RWPE2 (cell line): ENCODE results near the gene GNAQ.

Source experiments
- ATAC-seq: fragments of 200-7000 bp; cut with Tn5 transposase; 3 replicates; pipeline ENCODE4 v1.9.1; 2021; ENCODE audit warnings: low read depth
- DNase-seq: peaks from one replicate; pipeline ENCODE4 v3.0.0-alpha.2; 2020; ENCODE audit warnings: low spot score
- H3K27ac ChIP-seq: fragments of 450-650 bp; 2 replicates; pipeline ENCODE4 v1.5.1; 2017; ENCODE audit warnings: mild to moderate bottlenecking; ENCODE audit not compliant: poor library complexity, severe bottlenecking
- H3K27me3 ChIP-seq: fragments of 250-450 bp; sonication (Bioruptor Pico); 2 replicates; pipeline ENCODE4 v1.5.1; 2021; ENCODE audit warnings: mild to moderate bottlenecking, moderate library complexity; ENCODE audit not compliant: insufficient read depth, poor library complexity, severe bottlenecking
- H3K36me3 ChIP-seq: fragments of 250-450 bp; sonication (Bioruptor Pico); 2 replicates; pipeline ENCODE4 v1.5.1; 2020; ENCODE audit warnings: low read depth, mild to moderate bottlenecking, moderate library complexity
- H3K4me1 ChIP-seq: fragments of 250-450 bp; sonication (Bioruptor Pico); 2 replicates; pipeline ENCODE4 v1.5.1; 2021; ENCODE audit warnings: mild to moderate bottlenecking, moderate library complexity; ENCODE audit not compliant: insufficient read depth, poor library complexity, severe bottlenecking
- H3K4me3 ChIP-seq: fragments of 250-450 bp; sonication (Bioruptor Pico); 2 replicates; pipeline ENCODE4 v1.5.1; 2021; ENCODE audit warnings: mild to moderate bottlenecking, moderate library complexity; ENCODE audit not compliant: severe bottlenecking
- H3K9me3 ChIP-seq: fragments of 250-450 bp; sonication (Bioruptor Pico); 2 replicates; pipeline ENCODE4 v1.5.1; 2021; ENCODE audit warnings: mild to moderate bottlenecking, moderate library complexity; ENCODE audit not compliant: severe bottlenecking
- CTCF ChIP-seq: fragments of 450-650 bp; IDR thresholded peaks from one replicate; pipeline ENCODE4 v1.5.1; 2017; ENCODE audit warnings: mild to moderate bottlenecking, moderate library complexity; ENCODE audit not compliant: poor library complexity, severe bottlenecking

Gene GNAQ

GRCh38 chr9:77829420-77829819 lies 202.2 kb downstream of the GNAQ start:
- Histone ChIP-seq H3K27me3 (no peaks in the 10 kb centered on the region), H3K36me3 (no peaks in the 10 kb centered on the region)
- ATAC-seq = no peak

GRCh38 chr9:77827104-77827784 lies 204.4 kb downstream of the GNAQ start:
- H3K4me3 ChIP-seq = no peak overlapping the region
- no peak for ATAC-seq

More at GRCh38 chr9:77829420-77829819, 202.2 kb downstream of the GNAQ start:
- H3K9me3 ChIP-seq = no peaks in the 10 kb centered on the region
- H3K4me3 ChIP-seq = no peak overlapping the region
- H3K4me1 ChIP-seq = no peaks in the 10 kb centered on the region
- no peak overlapping the region for H3K27ac ChIP-seq
- no peak for TF ChIP-seq CTCF
- DNase-seq = no peak

GRCh38 chr9:77826621-77827020 lies 205.0 kb downstream of the GNAQ start:
- no peak for ATAC-seq
- H3K4me1 ChIP-seq = peaks cover 3% of the 10 kb centered on the region
- no peaks in the 10 kb centered on the region for H3K27me3 ChIP-seq
- no peak for TF ChIP-seq CTCF
- H3K36me3 ChIP-seq = no peaks in the 10 kb centered on the region
- H3K4me3 ChIP-seq = no peak overlapping the region
- no peak for DNase-seq
- H3K9me3 ChIP-seq = no peaks in the 10 kb centered on the region
- H3K27ac ChIP-seq = no peak overlapping the region

More at GRCh38 chr9:77827104-77827784, 204.4 kb downstream of the GNAQ start:
- Histone ChIP-seq H3K27me3 (no peaks in the 10 kb centered on the region), H3K27ac (no peak overlapping the region), H3K4me1 (peaks cover under 1% of the 10 kb centered on the region), H3K36me3 (no peaks in the 10 kb centered on the region), H3K9me3 (no peaks in the 10 kb centered on the region)
- TF ChIP-seq CTCF = no peak
- DNase-seq = no peak

- ATAC-seq (no peak), DNase-seq (no peak)
- no peaks in the 10 kb centered on the region for H3K9me3 ChIP-seq
- H3K4me1 ChIP-seq = peaks cover 6% of the 10 kb centered on the region
- no peaks in the 10 kb centered on the region for H3K27me3 ChIP-seq
- no peak overlapping the region for H3K27ac ChIP-seq
- no peaks in the 10 kb centered on the region for H3K36me3 ChIP-seq
- H3K4me3 ChIP-seq = no peak overlapping the region
- TF ChIP-seq CTCF = no peak
Observed at GRCh38 chr9:77826116-77826515, 205.5 kb downstream of the GNAQ start.

- TF ChIP-seq CTCF = no peak
- H3K36me3 ChIP-seq = no peaks in the 10 kb centered on the region
- H3K27me3 ChIP-seq = no peaks in the 10 kb centered on the region
- no peak overlapping the region for H3K27ac ChIP-seq
- no peaks in the 10 kb centered on the region for H3K9me3 ChIP-seq
- H3K4me3 ChIP-seq = no peak overlapping the region
- ATAC-seq (no peak), DNase-seq (no peak)
- peaks cover 13% of the 10 kb centered on the region for H3K4me1 ChIP-seq
Observed at GRCh38 chr9:77825361-77825760, 206.2 kb downstream of the GNAQ start.
